ENCODE measurements around the gene EGFL6. TPM values are rescaled to one million over a fixed set of nuclear protein-coding genes. Genes with fewer than 3 reads are reported as not detected.

The EGFL6 gene
- total RNA-seq, 1 donor from 2014 or later = 2.3 TPM

- DNase-seq (ENCODE audit: low read depth) = no peak
- H3K36me3 ChIP-seq (ENCODE audit: control insufficient read depth, insufficient read depth, low read length) = no peaks in the 10 kb centered on the region
- H3K4me3 ChIP-seq (ENCODE audit: low read depth, low read length) = no peak overlapping the region
- H3K27me3 ChIP-seq (ENCODE audit: control insufficient read depth, insufficient read depth, low read length) = peaks cover 6% of the 10 kb centered on the region
- TF ChIP-seq, protein P1, sequence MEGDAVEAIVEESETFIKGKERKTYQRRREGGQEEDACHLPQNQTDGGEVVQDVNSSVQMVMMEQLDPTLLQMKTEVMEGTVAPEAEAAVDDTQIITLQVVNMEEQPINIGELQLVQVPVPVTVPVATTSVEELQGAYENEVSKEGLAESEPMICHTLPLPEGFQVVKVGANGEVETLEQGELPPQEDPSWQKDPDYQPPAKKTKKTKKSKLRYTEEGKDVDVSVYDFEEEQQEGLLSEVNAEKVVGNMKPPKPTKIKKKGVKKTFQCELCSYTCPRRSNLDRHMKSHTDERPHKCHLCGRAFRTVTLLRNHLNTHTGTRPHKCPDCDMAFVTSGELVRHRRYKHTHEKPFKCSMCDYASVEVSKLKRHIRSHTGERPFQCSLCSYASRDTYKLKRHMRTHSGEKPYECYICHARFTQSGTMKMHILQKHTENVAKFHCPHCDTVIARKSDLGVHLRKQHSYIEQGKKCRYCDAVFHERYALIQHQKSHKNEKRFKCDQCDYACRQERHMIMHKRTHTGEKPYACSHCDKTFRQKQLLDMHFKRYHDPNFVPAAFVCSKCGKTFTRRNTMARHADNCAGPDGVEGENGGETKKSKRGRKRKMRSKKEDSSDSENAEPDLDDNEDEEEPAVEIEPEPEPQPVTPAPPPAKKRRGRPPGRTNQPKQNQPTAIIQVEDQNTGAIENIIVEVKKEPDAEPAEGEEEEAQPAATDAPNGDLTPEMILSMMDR (IDR thresholded peaks at IDR 0.05; ENCODE audit: insufficient read depth, low read length, poor library complexity, severe bottlenecking) = no peak
These were observed 80.4 kb downstream of the EGFL6 start for GRCh38 chrX:13649838-13650237.

GRCh38 chrX:13650318-13650717, 80.9 kb downstream of the EGFL6 start:
- Histone ChIP-seq H3K27me3 (ENCODE audit: control insufficient read depth, insufficient read depth, low read length) (peaks cover 6% of the 10 kb centered on the region), H3K4me3 (ENCODE audit: low read depth, low read length) (no peak overlapping the region), H3K36me3 (ENCODE audit: control insufficient read depth, insufficient read depth, low read length) (no peaks in the 10 kb centered on the region)
- no peak for DNase-seq (ENCODE audit: low read depth)
- TF ChIP-seq, protein P1 (IDR thresholded peaks at IDR 0.05; ENCODE audit: insufficient read depth, low read length, poor library complexity, severe bottlenecking) = no peak

DNA sequence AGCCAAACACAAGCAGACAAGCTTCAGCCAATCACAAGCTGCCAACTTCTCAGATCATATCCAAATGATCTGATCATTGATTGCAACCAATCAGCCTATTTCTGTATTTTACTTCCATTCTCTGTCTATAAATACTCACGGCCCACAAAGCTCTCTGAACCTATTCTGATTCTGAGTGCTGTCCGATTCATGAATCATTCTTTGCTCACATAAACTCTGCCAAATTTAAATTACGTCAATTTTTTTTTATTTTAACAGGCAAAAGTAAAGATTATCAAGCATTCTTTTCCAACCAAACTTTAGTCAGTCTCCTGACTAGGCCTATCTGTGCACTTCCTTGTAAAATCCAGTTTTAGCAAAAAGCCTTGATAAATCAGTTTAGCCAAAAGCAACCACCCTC, 81.7 kb downstream of the EGFL6 start:
- TF ChIP-seq, protein P1 (IDR thresholded peaks at IDR 0.05; ENCODE audit: insufficient read depth, low read length, poor library complexity, severe bottlenecking) = no peak
- no peak for DNase-seq (ENCODE audit: low read depth)
- Histone ChIP-seq H3K4me3 (ENCODE audit: low read depth, low read length) (no peak overlapping the region), H3K27me3 (ENCODE audit: control insufficient read depth, insufficient read depth, low read length) (peaks cover 6% of the 10 kb centered on the region), H3K36me3 (ENCODE audit: control insufficient read depth, insufficient read depth, low read length) (no peaks in the 10 kb centered on the region)

GRCh38 chrX:13652287-13652793, 82.9 kb downstream of the EGFL6 start:
- peaks cover 4% of the 10 kb centered on the region for H3K27me3 ChIP-seq (ENCODE audit: control insufficient read depth, insufficient read depth, low read length)
- TF ChIP-seq, protein P1 (IDR thresholded peaks at IDR 0.05; ENCODE audit: insufficient read depth, low read length, poor library complexity, severe bottlenecking) = no peak
- H3K36me3 ChIP-seq (ENCODE audit: control insufficient read depth, insufficient read depth, low read length) = no peaks in the 10 kb centered on the region
- peak overlapping the region; percentile 45 for H3K4me3 ChIP-seq (ENCODE audit: low read depth, low read length)
- peak; percentile 63 for DNase-seq (ENCODE audit: low read depth)

DNA sequence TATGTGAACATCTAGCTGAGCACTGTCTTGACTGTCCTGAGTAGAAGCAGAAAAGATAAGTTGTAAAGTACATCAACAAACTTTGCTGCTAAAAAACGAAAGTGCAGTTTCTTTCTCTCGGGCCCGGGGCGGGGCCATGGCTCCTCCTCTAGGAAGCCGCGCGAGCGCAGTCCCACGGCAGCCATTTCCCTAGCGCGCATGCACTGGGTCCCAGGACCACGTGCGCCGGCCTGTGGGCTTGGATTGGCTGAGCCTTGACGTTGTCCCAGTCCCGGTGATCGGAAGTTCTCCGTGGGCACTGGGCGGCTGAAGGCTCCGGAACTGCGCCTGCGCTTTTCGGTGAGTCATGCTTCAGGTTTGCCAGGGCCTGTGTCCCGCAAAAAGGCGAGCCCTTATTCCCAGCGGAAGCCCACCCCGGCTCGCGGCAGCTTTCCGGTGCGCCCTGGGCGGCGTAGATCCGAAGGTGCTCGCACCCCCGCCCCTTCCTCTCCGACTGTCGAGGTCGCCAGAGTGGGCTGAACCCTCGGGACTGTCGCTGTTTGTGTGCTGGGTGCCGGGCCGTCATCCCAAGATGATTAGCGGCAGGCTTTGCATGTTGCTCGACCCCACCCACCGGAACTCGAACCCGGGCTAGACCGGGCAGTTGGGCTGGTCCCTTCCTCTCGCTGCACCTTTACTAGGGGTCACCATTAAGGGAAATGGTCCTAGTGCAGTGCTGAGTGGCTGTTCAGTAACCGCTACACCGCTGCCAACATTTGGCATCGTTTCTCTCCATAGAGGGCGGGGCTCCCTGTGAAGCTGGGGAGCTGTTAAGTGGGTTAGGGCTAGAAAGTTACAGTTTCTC, 83.7 kb downstream of the EGFL6 start, which contains the start of gene TCEANC:
TSS of gene TCEANC (plus strand) at position 292 of the 844 bp plus-strand sequence. CDS start 9,368 bp downstream, outside the sequence.
- TF ChIP-seq, protein P1 (IDR thresholded peaks at IDR 0.05; ENCODE audit: insufficient read depth, low read length, poor library complexity, severe bottlenecking) = no peak
- peak within 1 kb of the TSS; percentile 55 for H3K4me3 ChIP-seq (ENCODE audit: low read depth, low read length)
- H3K27me3 ChIP-seq (ENCODE audit: control insufficient read depth, insufficient read depth, low read length) = peaks cover 4% of the 10 kb centered on the region
- no peaks in the 10 kb centered on the region for H3K36me3 ChIP-seq (ENCODE audit: control insufficient read depth, insufficient read depth, low read length)
- peak; percentile 92 for DNase-seq (ENCODE audit: low read depth)

Data from kidney epithelial cell (primary cell).